ENCODE results near the gene KIF1A. TPM values are rescaled to one million over a fixed set of nuclear protein-coding genes. Genes with fewer than 3 reads are reported as not detected.

Gene KIF1A
- total and polyA plus RNA-seq, 2 of the 13 experiments (the other 11 are each of a cell fraction or from before 2014, with no cell fraction given) = 0.01 TPM; not detected in 1

GRCh38 chr2:240722376-240722775, 97.6 kb downstream of the KIF1A start:
- Histone ChIP-seq H3K4me2 (ENCODE audit: low read depth, low read length) (no peak overlapping the region), H3K79me2 (ENCODE audit: insufficient read depth, low read length) (no peaks in the 10 kb centered on the region), H3K27ac (ENCODE audit: extremely low read length, insufficient read depth, low read length) (no peak overlapping the region), H3K9me3 (ENCODE audit: low read length) (no peaks in the 10 kb centered on the region), H2AFZ (ENCODE audit: low read length) (no peak overlapping the region), H3K4me3 (replicated peaks in 1 of 3; ENCODE audit: insufficient read depth in 1 of 3, low read depth in 2 of 3, low read length in 3 of 3) (no peak overlapping the region), H3K9ac (ENCODE audit: insufficient read depth, low read depth, low read length) (no peak overlapping the region), H3K4me1 (ENCODE audit: insufficient read depth, low read length) (no peaks in the 10 kb centered on the region), H4K20me1 (ENCODE audit: insufficient read depth, low read length) (no peaks in the 10 kb centered on the region; the same call in 1 of the 2 replicates), H3K36me3 (replicated peaks in 1 of 2; ENCODE audit: control insufficient read depth in 1 of 2, insufficient read depth in 2 of 2, low read length in 2 of 2) (no peaks in the 10 kb centered on the region), H3K27me3 (ENCODE audit: control insufficient read depth in 1 of 2, insufficient read depth in 2 of 2, low read length in 2 of 2) (peaks cover 66 to 99% of the 10 kb centered on the region in 2 experiments)
- FAIRE-seq = no peak
- DNase-seq (ENCODE audit: low spot score) = no peak
- CTCF ChIA-PET (ENCODE audit: low intra/inter-chr PET ratio, low total read pairs) = no interaction called here
- BruUV-seq (replicated peaks) = no TSS peak
- no peak for TF ChIP-seq FIP1L1 (IDR thresholded peaks at IDR 0.05; ENCODE audit: borderline replicate concordance, insufficient read depth, low read depth, low read length)
- no peak for TF ChIP-seq ZNF296 (CRISPR knock-in tag; conservative IDR thresholded peaks at IDR 0.05)
- TF ChIP-seq GABPA (IDR thresholded peaks at IDR 0.05; ENCODE audit: low read depth, low read length) = no peak
- TF ChIP-seq GABPA (CRISPR knock-in tag; IDR thresholded peaks at IDR 0.05; ENCODE audit: low read depth) = no peak
- TF ChIP-seq, protein P1, sequence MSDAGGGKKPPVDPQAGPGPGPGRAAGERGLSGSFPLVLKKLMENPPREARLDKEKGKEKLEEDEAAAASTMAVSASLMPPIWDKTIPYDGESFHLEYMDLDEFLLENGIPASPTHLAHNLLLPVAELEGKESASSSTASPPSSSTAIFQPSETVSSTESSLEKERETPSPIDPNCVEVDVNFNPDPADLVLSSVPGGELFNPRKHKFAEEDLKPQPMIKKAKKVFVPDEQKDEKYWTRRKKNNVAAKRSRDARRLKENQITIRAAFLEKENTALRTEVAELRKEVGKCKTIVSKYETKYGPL (CRISPR knock-in tag; IDR thresholded peaks at IDR 0.05) = no peak
- TF ChIP-seq, protein P2, sequence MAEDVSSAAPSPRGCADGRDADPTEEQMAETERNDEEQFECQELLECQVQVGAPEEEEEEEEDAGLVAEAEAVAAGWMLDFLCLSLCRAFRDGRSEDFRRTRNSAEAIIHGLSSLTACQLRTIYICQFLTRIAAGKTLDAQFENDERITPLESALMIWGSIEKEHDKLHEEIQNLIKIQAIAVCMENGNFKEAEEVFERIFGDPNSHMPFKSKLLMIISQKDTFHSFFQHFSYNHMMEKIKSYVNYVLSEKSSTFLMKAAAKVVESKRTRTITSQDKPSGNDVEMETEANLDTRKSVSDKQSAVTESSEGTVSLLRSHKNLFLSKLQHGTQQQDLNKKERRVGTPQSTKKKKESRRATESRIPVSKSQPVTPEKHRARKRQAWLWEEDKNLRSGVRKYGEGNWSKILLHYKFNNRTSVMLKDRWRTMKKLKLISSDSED (CRISPR knock-in tag; IDR thresholded peaks at IDR 0.05) = no peak
- no peak for TF ChIP-seq NFATC3 (CRISPR knock-in tag; IDR thresholded peaks at IDR 0.05)
- TF ChIP-seq, protein P3, sequence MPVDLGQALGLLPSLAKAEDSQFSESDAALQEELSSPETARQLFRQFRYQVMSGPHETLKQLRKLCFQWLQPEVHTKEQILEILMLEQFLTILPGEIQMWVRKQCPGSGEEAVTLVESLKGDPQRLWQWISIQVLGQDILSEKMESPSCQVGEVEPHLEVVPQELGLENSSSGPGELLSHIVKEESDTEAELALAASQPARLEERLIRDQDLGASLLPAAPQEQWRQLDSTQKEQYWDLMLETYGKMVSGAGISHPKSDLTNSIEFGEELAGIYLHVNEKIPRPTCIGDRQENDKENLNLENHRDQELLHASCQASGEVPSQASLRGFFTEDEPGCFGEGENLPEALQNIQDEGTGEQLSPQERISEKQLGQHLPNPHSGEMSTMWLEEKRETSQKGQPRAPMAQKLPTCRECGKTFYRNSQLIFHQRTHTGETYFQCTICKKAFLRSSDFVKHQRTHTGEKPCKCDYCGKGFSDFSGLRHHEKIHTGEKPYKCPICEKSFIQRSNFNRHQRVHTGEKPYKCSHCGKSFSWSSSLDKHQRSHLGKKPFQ (CRISPR knock-in tag; IDR thresholded peaks at IDR 0.05; ENCODE audit: insufficient replicate concordance) = no peak
- no peak for TF ChIP-seq RXRB (CRISPR knock-in tag; IDR thresholded peaks at IDR 0.05; ENCODE audit: borderline replicate concordance)
- TF ChIP-seq TIGD3 (CRISPR knock-in tag; IDR thresholded peaks at IDR 0.05; ENCODE audit: borderline replicate concordance) = no peak
- intact Hi-C loops (cut with micrococcal nuclease; ENCODE audit: unreplicated experiment) = no loop called here
- in situ Hi-C loops (cut with HindIII; ENCODE audit: extremely low pct_ligation_motif_present, low pct_unique_long_range_greater_than_20kb) = no loop called here
- POLR2A ChIA-PET = no interaction called here
- no peak for ATAC-seq
- WGBS (ENCODE audit: low lambda C conversion rate) = 0% methylated on average over 1 of the region's 16 CpGs
